IPS-20b (cell line): ENCODE measurements around the gene MRPS9.
A peak's percentile ranks its signal among the peaks of the same experiment; 100 is the strongest.

ENCODE experiments used
- H3K27ac ChIP-seq: one replicate; pipeline ENCODE4 v1.5.1; 2013; ENCODE audit warnings: low read length
- H3K27me3 ChIP-seq: 2 replicates; pipeline ENCODE4 v1.6.1; 2013; ENCODE audit warnings: mild to moderate bottlenecking, low read length, inconsistent platforms; ENCODE audit not compliant: insufficient read depth
- H3K36me3 ChIP-seq: 2 replicates; pipeline ENCODE4 v1.6.1; 2013; ENCODE audit warnings: low read depth, mild to moderate bottlenecking, inconsistent platforms, low read length, moderate library complexity; ENCODE audit not compliant: insufficient read depth
- H3K4me1 ChIP-seq: 2 replicates; pipeline ENCODE4 v1.6.1; 2013; ENCODE audit warnings: mild to moderate bottlenecking, control low read depth, inconsistent platforms, low read length, moderate library complexity; ENCODE audit not compliant: insufficient read depth
- H3K4me3 ChIP-seq: 2 replicates; pipeline ENCODE4 v1.5.1; 2013; ENCODE audit warnings: mild to moderate bottlenecking, low read length, inconsistent platforms
- H3K9ac ChIP-seq: 2 replicates; pipeline ENCODE4 v1.6.1; 2013; ENCODE audit warnings: low read depth, mild to moderate bottlenecking, inconsistent platforms, low read length, moderate library complexity
- H3K9me3 ChIP-seq: 2 replicates; pipeline ENCODE4 v1.6.1; 2013; ENCODE audit warnings: mild to moderate bottlenecking, low read depth, low read length, inconsistent platforms; ENCODE audit not compliant: insufficient read depth

The MRPS9 gene

GRCh38 chr2:105057005-105057404 lies 19.1 kb downstream of the MRPS9 start:
- peaks cover 14% of the 10 kb centered on the region for H3K36me3 ChIP-seq
- no peaks in the 10 kb centered on the region for H3K4me1 ChIP-seq
- no peaks in the 10 kb centered on the region for H3K27me3 ChIP-seq
- H3K27ac ChIP-seq = no peak overlapping the region
- H3K9ac ChIP-seq = no peak overlapping the region
- no peak overlapping the region for H3K4me3 ChIP-seq
- no peaks in the 10 kb centered on the region for H3K9me3 ChIP-seq

- Histone ChIP-seq H3K4me3 (no peak overlapping the region), H3K4me1 (peaks cover 18% of the 10 kb centered on the region), H3K27ac (no peak overlapping the region), H3K9ac (no peak overlapping the region), H3K36me3 (peaks cover 19% of the 10 kb centered on the region), H3K9me3 (no peaks in the 10 kb centered on the region), H3K27me3 (no peaks in the 10 kb centered on the region)
Measured at GRCh38 chr2:105061560-105061959, 23.7 kb downstream of the MRPS9 start.

GRCh38 chr2:105062158-105062557 lies 24.3 kb downstream of the MRPS9 start:
- Histone ChIP-seq H3K4me1 (peaks cover 18% of the 10 kb centered on the region), H3K9me3 (no peaks in the 10 kb centered on the region), H3K9ac (no peak overlapping the region), H3K4me3 (no peak overlapping the region), H3K36me3 (peaks cover 19% of the 10 kb centered on the region), H3K27me3 (no peaks in the 10 kb centered on the region), H3K27ac (no peak overlapping the region)

GRCh38 chr2:105068387-105068786 lies 30.5 kb downstream of the MRPS9 start:
- H3K9ac ChIP-seq = no peak overlapping the region
- no peak overlapping the region for H3K27ac ChIP-seq
- H3K9me3 ChIP-seq = no peaks in the 10 kb centered on the region
- peaks cover 39% of the 10 kb centered on the region for H3K4me1 ChIP-seq
- no peaks in the 10 kb centered on the region for H3K27me3 ChIP-seq
- no peaks in the 10 kb centered on the region for H3K36me3 ChIP-seq
- no peak overlapping the region for H3K4me3 ChIP-seq

GRCh38 chr2:105068875-105069274 lies 31.0 kb downstream of the MRPS9 start:
- Histone ChIP-seq H3K4me3 (no peak overlapping the region), H3K27me3 (no peaks in the 10 kb centered on the region), H3K4me1 (peaks cover 41% of the 10 kb centered on the region), H3K9ac (no peak overlapping the region), H3K9me3 (no peaks in the 10 kb centered on the region), H3K27ac (no peak overlapping the region), H3K36me3 (no peaks in the 10 kb centered on the region)

- no peak overlapping the region for H3K4me3 ChIP-seq
- peaks cover 34% of the 10 kb centered on the region for H3K4me1 ChIP-seq
- H3K9me3 ChIP-seq = no peaks in the 10 kb centered on the region
- H3K27me3 ChIP-seq = no peaks in the 10 kb centered on the region
- H3K36me3 ChIP-seq = no peaks in the 10 kb centered on the region
- no peak overlapping the region for H3K9ac ChIP-seq
- H3K27ac ChIP-seq = no peak overlapping the region
Measured at GRCh38 chr2:105070010-105070865, 32.4 kb downstream of the MRPS9 start.

GRCh38 chr2:105071379-105071778 lies 33.5 kb downstream of the MRPS9 start:
- no peak overlapping the region for H3K27ac ChIP-seq
- peaks cover 26% of the 10 kb centered on the region for H3K4me1 ChIP-seq
- no peak overlapping the region for H3K9ac ChIP-seq
- H3K9me3 ChIP-seq = no peaks in the 10 kb centered on the region
- peaks cover 4% of the 10 kb centered on the region; the same call in 1 of the 2 replicates for H3K36me3 ChIP-seq
- no peaks in the 10 kb centered on the region for H3K27me3 ChIP-seq
- H3K4me3 ChIP-seq = no peak overlapping the region

- H3K9ac ChIP-seq = no peak overlapping the region
- no peak overlapping the region for H3K4me3 ChIP-seq
- peaks cover 6% of the 10 kb centered on the region; the same call in 1 of the 2 replicates for H3K36me3 ChIP-seq
- peaks cover 26% of the 10 kb centered on the region for H3K4me1 ChIP-seq
- no peaks in the 10 kb centered on the region for H3K27me3 ChIP-seq
- no peak overlapping the region for H3K27ac ChIP-seq
- H3K9me3 ChIP-seq = no peaks in the 10 kb centered on the region
Measured at GRCh38 chr2:105072039-105072438, 34.2 kb downstream of the MRPS9 start.

GRCh38 chr2:105073591-105073990 lies 35.7 kb downstream of the MRPS9 start:
- Histone ChIP-seq H3K9me3 (no peaks in the 10 kb centered on the region), H3K4me3 (0 out of 2 replicates have a peak overlapping the region, but pooled peaks have one; percentile 0)

GRCh38 chr2:105076121-105076520 lies 38.3 kb downstream of the MRPS9 start:
- Histone ChIP-seq H3K27me3 (no peaks in the 10 kb centered on the region), H3K4me3 (no peak overlapping the region), H3K9me3 (no peaks in the 10 kb centered on the region), H3K9ac (no peak overlapping the region), H3K4me1 (peaks cover 35% of the 10 kb centered on the region), H3K36me3 (peaks cover 6% of the 10 kb centered on the region; the same call in 1 of the 2 replicates), H3K27ac (no peak overlapping the region)

More at GRCh38 chr2:105073591-105073990, 35.7 kb downstream of the MRPS9 start:
- H3K27me3 ChIP-seq = no peaks in the 10 kb centered on the region
- no peak overlapping the region for H3K9ac ChIP-seq
- H3K4me1 ChIP-seq = peaks cover 23% of the 10 kb centered on the region
- H3K27ac ChIP-seq = no peak overlapping the region
- peaks cover 6% of the 10 kb centered on the region; the same call in 1 of the 2 replicates for H3K36me3 ChIP-seq

- H3K27me3 ChIP-seq = no peaks in the 10 kb centered on the region
- no peak overlapping the region for H3K4me3 ChIP-seq
- peaks cover 29% of the 10 kb centered on the region for H3K4me1 ChIP-seq
- H3K9me3 ChIP-seq = no peaks in the 10 kb centered on the region
- no peak overlapping the region for H3K9ac ChIP-seq
- peaks cover 17% of the 10 kb centered on the region; the same call in 1 of the 2 replicates for H3K36me3 ChIP-seq
- H3K27ac ChIP-seq = no peak overlapping the region
Measured at GRCh38 chr2:105078906-105079495, 41.1 kb downstream of the MRPS9 start.

- H3K4me1 ChIP-seq = peaks cover 26% of the 10 kb centered on the region
- peak overlapping the region; percentile 26; the same call in 1 of the 2 replicates for H3K4me3 ChIP-seq
- H3K9ac ChIP-seq = 0 out of 2 replicates have a peak overlapping the region, but pooled peaks have one; percentile 35
- H3K27ac ChIP-seq = no peak overlapping the region
- H3K27me3 ChIP-seq = no peaks in the 10 kb centered on the region
- peaks cover 17% of the 10 kb centered on the region; the same call in 1 of the 2 replicates for H3K36me3 ChIP-seq
- H3K9me3 ChIP-seq = no peaks in the 10 kb centered on the region
Measured at GRCh38 chr2:105080461-105080860, 42.6 kb downstream of the MRPS9 start.
